ENCODE measurements around the gene NPAS2. TPM values are rescaled to one million over a fixed set of nuclear protein-coding genes. Genes with fewer than 3 reads are reported as not detected.

The NPAS2 gene
- total RNA-seq, 3 donors from 2014 or later: 6.2 to 42.3 (median 22.5) TPM

DNA sequence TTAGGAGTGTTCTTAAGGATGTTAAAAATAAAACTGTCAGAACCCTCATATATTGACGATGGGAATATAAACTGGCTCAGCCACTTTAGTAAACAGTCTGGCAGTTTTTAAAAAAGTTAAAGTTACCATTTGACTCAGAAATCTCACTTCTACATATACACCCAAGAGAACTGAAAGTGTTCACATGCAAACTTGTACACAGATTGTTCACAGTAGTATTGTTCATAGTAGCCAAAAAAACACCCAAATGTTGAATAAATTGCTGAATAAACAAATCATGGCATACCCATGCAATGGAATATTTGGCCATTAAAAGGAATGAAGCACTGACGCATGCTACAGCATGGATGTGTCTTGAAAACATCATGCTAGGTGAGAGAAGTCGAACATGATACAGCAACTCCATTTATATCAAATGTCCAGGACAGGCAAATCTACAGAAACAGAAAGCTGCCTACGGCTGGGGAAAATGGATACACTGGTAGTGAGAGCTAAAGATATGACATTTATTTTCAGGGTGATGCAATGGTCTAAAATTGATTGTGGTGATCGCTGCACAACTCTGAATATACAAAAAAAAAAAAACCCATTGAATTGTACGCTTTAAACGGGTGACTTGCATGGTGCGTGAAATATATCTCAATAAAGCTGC is 192.2 kb downstream of the NPAS2 start:
- DNase-seq (ENCODE audit: low spot score in 2 of 2): no peak
- no peaks in the 10 kb centered on the region for H3K27me3 ChIP-seq
- no peaks in the 10 kb centered on the region for H3K9me3 ChIP-seq
- H3K4me3 ChIP-seq: no peak overlapping the region
- H3K36me3 ChIP-seq: peaks cover 10% of the 10 kb centered on the region
- H3K4me1 ChIP-seq: no peaks in the 10 kb centered on the region
- intact Hi-C loops (cut with DNase I; ENCODE audit: low total_unique reads): no loop called here
- TF ChIP-seq, protein P1, sequence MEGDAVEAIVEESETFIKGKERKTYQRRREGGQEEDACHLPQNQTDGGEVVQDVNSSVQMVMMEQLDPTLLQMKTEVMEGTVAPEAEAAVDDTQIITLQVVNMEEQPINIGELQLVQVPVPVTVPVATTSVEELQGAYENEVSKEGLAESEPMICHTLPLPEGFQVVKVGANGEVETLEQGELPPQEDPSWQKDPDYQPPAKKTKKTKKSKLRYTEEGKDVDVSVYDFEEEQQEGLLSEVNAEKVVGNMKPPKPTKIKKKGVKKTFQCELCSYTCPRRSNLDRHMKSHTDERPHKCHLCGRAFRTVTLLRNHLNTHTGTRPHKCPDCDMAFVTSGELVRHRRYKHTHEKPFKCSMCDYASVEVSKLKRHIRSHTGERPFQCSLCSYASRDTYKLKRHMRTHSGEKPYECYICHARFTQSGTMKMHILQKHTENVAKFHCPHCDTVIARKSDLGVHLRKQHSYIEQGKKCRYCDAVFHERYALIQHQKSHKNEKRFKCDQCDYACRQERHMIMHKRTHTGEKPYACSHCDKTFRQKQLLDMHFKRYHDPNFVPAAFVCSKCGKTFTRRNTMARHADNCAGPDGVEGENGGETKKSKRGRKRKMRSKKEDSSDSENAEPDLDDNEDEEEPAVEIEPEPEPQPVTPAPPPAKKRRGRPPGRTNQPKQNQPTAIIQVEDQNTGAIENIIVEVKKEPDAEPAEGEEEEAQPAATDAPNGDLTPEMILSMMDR (IDR thresholded peaks at IDR 0.05): no peak
- TF ChIP-seq POLR2A (IDR thresholded peaks at IDR 0.05) (no peak), POLR2AphosphoS5 (IDR thresholded peaks at IDR 0.05) (no peak)
- H3K27ac ChIP-seq: no peak overlapping the region

DNA sequence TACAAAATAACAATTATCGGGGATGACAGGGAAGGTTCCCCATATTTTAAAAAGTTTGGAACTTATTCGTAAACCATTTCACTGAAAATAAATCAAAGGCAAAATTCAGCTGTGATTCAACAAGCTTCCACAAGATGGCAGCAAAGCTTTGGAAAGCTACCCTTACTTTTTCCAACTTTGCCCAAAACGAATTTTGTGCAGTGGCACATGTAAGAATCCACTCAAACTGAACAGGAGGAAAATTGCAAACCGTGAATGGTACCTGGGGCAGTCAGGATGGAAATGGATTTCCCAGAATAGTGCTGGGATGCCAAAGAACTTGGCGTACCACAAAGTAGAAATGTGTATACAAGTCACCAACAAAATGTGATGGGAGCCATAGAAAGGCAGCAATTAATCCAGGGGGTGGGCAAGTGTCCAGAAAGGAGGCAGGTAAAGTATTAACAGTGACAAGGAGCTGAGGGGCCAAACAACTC is 192.8 kb downstream of the NPAS2 start:
- H3K9me3 ChIP-seq: no peaks in the 10 kb centered on the region
- H3K4me1 ChIP-seq: no peaks in the 10 kb centered on the region
- H3K27me3 ChIP-seq: no peaks in the 10 kb centered on the region
- intact Hi-C loops (cut with DNase I; ENCODE audit: low total_unique reads): no loop called here
- H3K4me3 ChIP-seq: no peak overlapping the region
- H3K36me3 ChIP-seq: peaks cover 8% of the 10 kb centered on the region
- H3K27ac ChIP-seq: no peak overlapping the region
- no peak for DNase-seq (ENCODE audit: low spot score in 2 of 2)
- TF ChIP-seq POLR2A (IDR thresholded peaks at IDR 0.05) (no peak), POLR2AphosphoS5 (IDR thresholded peaks at IDR 0.05) (peak in 1 of 3 donors; percentile 24)
- TF ChIP-seq, protein P1 (IDR thresholded peaks at IDR 0.05): peak; percentile 69 to 89 (median 80)

DNA sequence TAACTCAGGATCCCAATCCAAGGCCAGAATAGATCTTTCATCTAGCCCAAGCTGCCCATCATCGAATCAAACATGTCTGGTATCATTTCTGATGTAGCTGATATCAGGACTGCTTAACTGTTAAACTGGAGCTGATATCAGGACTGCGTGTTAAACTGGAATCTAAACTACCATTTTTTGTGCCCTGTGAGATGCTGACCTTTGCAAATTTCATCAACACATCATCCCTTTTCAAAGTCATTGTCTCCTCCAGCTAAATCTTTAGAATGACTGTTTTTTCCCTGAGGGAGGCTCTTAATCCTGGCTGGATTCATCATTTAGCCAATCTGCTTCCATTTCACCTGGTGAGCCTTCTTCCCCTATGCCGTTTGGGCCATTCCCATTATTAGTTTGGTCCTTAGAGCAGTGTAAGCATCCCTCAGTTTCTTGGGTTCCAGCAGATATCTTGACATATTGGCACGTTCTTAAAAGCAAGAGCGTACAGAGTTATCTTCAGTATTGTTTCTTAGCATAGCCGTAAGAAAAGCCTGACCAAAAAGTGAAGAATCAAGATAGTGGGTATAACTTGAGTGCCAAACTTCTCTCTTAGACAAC is 194.4 kb downstream of the NPAS2 start:
- Histone ChIP-seq H3K36me3 (no peaks in the 10 kb centered on the region), H3K27ac (no peak overlapping the region), H3K9me3 (no peaks in the 10 kb centered on the region), H3K4me3 (no peak overlapping the region), H3K4me1 (no peaks in the 10 kb centered on the region), H3K27me3 (no peaks in the 10 kb centered on the region)
- TF ChIP-seq, protein P1 (IDR thresholded peaks at IDR 0.05): no peak
- no peak for TF ChIP-seq POLR2A (IDR thresholded peaks at IDR 0.05)
- no peak for TF ChIP-seq POLR2AphosphoS5 (IDR thresholded peaks at IDR 0.05)
- intact Hi-C loops (cut with DNase I; ENCODE audit: low total_unique reads): no loop called here
- no peak for DNase-seq (ENCODE audit: low spot score in 2 of 2)

DNA sequence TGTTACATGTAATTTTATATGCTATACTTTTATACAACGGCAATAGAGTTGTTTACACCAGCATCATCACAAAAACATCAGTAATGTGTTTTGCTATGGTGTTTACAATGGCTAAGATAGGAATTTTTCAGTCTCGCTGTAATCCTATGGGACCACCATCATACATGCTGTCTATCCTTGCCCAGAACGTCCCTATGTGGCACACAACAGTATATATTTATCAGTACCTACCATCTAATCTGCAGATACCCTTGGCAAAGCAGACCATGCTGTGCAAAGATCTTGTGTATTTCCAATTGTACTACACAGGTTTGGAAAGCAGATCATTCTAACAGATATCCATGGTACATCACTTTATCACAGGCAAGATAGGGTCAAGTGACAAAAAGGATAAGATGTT is 197.4 kb downstream of the NPAS2 start:
- TF ChIP-seq POLR2A (IDR thresholded peaks at IDR 0.05): no peak
- TF ChIP-seq, protein P1 (IDR thresholded peaks at IDR 0.05): no peak
- TF ChIP-seq POLR2AphosphoS5 (IDR thresholded peaks at IDR 0.05): no peak
- DNase-seq (ENCODE audit: low spot score in 2 of 2): no peak
- H3K4me3 ChIP-seq: no peak overlapping the region
- H3K4me1 ChIP-seq: no peaks in the 10 kb centered on the region
- intact Hi-C loops (cut with DNase I; ENCODE audit: low total_unique reads): no loop called here
- H3K27ac ChIP-seq: no peak overlapping the region
- no peaks in the 10 kb centered on the region for H3K36me3 ChIP-seq
- no peaks in the 10 kb centered on the region for H3K9me3 ChIP-seq
- H3K27me3 ChIP-seq: no peaks in the 10 kb centered on the region

DNA sequence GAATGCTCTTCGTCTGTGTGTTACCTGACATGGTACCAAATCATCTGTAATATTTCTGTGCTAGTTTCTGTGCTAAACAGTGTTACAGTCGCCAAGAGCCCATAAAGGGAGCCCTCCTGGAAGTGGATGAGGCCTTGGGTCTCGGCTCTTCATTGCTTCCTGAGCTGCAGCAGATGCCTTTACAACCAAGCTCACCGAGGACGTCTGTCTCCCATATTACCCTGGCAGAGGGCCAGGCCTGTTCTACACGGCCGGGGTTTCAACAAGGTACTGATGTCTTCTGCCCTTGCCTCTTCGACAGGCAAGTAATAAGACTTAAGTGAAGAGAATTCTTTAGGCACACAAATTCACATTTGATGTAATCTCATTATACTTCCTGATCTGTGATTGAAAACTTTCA is 199.0 kb downstream of the NPAS2 start:
- Histone ChIP-seq H3K27me3 (no peaks in the 10 kb centered on the region), H3K36me3 (no peaks in the 10 kb centered on the region), H3K27ac (no peak overlapping the region), H3K9me3 (no peaks in the 10 kb centered on the region), H3K4me3 (no peak overlapping the region), H3K4me1 (no peaks in the 10 kb centered on the region)
- intact Hi-C loops (cut with DNase I; ENCODE audit: low total_unique reads): no loop called here
- DNase-seq (ENCODE audit: low spot score in 2 of 2): no peak
- no peak for TF ChIP-seq POLR2A (IDR thresholded peaks at IDR 0.05)
- no peak for TF ChIP-seq POLR2AphosphoS5 (IDR thresholded peaks at IDR 0.05)
- TF ChIP-seq, protein P1 (IDR thresholded peaks at IDR 0.05): no peak

Data from breast epithelium (tissue), 4 donors.